GM19455 (cell line): ENCODE measurements around the gene FOCAD.

ENCODE experiments used
- ATAC-seq: cut with Tn5 transposase; IDR thresholded peaks from one replicate; pipeline ENCODE4 v1.9.1; 2021; ENCODE audit not compliant: unreplicated experiment

The FOCAD gene

DNA sequence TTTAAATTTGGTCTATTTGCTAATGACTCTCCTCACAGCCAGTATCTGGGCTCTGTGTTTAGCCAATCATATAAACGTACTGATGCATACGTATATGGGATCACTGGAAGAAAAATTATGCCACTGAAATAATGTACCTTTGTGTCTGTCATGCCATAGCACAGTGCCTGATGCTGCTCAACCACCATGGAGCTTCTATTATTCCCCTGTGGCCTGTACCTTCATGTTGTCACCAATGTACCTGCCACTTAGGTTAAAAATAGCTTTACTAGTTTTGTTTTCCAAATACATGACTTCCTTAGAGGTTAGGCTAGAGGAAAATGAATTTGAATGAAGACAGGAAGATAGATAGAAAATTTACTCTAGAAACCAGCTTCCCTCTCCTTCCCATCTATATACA lies 312.8 kb downstream of the FOCAD start:
- no peak for ATAC-seq

DNA sequence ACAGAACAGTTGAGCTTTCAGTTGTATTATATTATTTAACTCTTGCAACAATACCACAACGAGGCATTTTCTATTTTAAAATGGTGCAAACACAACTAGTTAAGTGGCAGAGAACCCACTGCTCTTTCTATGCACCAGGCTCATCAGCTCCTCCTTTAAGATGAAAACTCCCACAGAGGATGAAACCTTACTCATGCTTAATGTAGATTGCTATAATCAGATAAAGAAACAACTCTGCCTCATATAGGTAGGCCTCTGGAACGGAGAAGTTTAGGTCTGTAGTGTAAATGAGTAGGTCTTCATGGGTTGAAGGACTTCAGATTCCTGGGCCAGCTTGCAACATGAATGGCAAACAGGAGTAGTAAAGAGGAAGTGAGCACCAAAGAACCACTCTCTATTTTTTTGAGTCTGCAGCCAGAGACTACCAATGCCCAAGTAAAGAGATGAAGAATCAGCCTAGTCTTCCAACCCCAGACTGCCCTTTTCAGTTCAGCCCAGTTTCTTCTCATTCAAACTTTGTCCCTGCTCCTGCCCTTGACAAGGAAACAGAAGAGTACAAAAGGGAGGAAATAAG lies 313.5 kb downstream of the FOCAD start:
- ATAC-seq: peak; percentile 79

DNA sequence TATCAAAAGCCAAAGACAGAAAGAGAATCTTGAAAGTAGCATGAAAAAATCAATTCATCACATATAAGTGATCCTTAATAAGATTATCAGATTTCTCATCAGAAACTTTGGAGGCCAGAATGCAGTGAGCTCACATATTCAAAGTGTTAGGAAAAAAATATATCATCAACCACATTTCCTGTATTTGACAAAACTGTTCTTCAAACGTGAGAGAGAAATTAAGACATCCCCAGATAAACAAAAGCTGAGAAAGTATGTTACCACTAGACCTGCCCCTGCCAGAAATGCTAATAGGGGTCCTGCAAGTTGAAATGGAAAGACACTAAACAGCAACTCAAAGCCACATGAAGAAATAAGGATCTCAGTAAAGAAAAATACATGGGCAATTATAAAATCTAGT lies 317.5 kb downstream of the FOCAD start:
- ATAC-seq: no peak

- ATAC-seq: no peak
Observed at GRCh38 chr9:21002040-21002439, 318.0 kb downstream of the FOCAD start.

DNA sequence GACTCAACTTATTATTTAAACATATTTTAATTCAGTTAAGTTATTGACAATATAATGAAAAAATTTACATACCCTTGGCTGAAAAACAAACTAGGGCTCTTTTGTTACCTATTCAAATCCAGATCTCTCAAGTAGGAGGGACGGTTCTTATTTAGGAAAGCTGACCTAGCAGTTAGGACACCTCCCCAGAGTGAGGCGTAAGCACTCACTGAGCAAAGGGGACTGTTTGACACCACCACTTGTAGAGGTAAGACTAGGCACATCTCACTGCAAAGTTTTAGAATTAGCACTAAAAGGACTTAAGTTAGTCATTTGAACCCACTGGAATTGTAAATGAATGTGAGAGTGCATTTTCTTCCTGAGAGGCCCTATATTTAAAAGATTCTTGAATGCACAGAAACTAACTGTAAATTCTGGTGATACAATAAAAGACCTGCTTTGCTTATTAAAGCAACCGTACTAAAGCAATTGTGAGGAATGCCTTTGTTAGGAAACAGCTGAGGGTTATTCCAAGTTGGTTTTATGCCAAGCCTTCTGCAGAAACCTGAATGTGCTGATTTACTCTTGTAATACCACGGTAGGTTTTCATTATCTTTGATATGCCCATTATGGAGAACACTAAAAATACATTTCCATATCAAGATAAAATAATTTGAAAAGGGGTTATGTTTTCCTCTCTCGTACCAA lies 331.2 kb downstream of the FOCAD start:
- no peak for ATAC-seq

DNA sequence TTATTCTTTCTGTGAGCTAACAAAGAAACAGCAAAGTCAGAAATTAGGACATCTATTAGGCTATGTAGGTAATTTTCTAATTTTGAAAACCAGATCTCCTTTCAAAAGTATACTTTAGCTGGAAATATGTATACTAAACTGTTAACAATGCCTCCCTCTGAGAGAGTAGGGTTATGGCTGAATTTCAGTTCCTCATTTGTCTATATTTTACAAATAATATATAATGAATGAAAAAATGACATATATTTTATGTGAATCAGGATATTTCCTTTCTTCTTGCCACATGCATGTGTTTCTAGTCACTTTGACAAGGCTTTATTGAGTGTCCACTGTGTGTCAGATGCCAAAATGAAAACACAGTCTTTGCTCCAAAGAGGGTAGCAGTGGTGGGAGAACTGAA lies 331.9 kb downstream of the FOCAD start:
- no peak for ATAC-seq

- no peak for ATAC-seq
Observed at GRCh38 chr9:21016701-21017491, 332.8 kb downstream of the FOCAD start.

- no peak for ATAC-seq
Observed at GRCh38 chr9:21018177-21018576, 334.1 kb downstream of the FOCAD start.

DNA sequence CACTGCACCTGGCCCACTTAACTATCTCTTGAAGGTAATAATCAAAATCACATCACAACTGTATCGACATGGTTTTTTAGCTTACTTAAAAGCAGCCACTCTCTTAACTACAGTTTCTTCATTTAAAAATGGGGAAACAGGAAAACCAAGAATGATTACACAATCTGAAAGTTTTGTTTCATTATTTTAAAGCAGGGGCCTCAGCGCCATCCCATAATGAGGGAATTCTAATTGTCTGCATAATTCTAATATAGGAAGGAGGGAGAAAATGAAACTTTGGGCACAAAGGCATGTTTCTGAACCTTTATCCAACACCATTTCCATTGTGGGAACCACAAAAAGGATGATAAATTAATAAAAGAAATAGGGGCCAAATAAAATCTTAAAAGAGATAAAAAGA lies 339.8 kb downstream of the FOCAD start:
- ATAC-seq: no peak

- no peak for ATAC-seq
Observed at GRCh38 chr9:21027295-21027694, 343.2 kb downstream of the FOCAD start.

DNA sequence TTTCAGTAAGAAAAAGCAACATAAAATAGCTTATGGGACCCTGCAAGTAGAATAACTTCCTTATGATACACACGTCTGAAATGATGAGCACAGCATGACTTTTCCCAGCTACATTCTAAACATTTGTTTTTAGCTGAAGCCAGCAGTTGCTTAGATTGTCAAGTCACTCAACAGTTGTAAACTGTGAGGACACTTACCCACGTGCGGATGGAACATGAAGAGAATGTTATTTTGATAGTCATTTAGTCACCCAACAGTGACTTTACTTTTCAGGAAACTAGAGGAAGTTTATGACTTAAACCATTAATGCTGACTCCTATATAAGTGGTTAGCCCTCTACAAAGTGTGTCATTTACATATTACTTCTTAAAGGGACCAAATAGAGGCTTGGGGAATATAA lies 344.4 kb downstream of the FOCAD start:
- no peak for ATAC-seq

DNA sequence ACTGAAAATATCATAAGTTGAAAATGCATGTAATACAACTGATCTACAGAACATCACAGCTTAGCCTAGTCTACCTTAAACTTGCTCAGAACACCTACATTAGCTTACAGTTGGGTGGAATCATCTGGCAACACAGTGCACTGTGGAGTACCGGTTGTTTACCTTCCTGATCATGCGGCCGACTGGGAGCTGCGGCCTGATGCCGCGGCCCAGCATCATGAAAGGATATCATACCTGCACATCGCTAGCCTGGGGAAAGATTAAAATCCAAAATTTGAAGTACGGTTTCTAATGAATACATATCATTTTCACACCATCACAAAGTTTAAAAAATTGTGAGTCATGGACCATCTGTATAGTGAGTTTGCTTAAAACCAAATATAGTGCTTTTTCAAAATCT lies 345.6 kb downstream of the FOCAD start:
- no peak for ATAC-seq

DNA sequence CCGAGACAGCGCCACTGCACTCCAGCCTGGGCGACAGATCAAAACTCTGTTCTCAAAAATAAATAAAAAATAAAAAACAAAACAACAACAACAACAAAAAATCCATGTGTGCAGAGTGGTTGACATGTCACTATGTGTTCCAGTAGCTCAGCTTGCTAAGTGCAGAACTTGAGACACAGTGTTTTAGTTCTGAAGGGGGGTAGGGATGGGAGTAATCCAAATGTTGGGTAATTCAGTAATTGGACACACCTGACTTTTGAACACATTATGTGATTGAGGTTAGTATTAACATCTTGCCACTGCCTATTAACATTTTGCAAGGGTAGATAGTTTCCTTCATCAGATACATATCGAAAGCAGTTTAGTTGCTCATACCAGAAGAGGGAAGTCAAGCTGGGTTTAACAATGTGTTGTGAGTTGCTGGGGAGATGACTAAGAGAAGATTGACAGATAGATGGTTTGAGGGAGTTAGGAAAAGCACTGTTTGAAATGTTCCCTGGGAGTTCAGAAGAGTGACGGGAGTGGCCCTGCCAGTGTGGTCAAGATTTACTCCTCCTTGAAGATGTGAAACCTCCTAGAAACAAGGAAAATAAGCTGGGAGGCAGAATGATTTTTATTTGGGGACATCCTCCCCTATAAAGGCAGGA lies 346.5 kb downstream of the FOCAD start:
- ATAC-seq: peak; percentile 59

GRCh38 chr9:21031091-21031807 lies 347.2 kb downstream of the FOCAD start, which contains the start of gene HACD4:
Gene HACD4 (minus strand): TSS chr9:21031640. CDS start chr9:21031590, 50 bp downstream.
- peak; percentile 86 for ATAC-seq

GRCh38 chr9:21031808-21032183 lies 347.7 kb downstream of the FOCAD start:
- ATAC-seq: no peak

DNA sequence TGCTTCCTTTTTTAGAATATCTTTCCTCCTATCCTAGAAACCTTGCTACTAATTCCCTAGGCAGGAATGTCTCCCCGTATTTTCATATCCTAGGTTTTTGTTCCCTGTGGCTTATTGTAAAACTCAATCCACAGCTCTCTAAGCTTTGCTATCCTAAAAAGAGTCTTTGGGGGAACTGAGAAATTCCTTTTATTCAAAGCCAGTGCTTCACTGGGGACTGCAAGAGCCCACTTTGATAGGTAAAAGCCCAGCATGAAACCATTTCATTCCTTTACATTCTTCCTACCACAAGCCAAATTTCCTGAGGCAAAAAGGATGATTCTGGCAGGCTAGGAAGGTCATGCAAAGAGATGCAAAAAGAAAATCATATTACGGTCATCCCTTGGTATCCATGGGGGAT lies 353.2 kb downstream of the FOCAD start:
- ATAC-seq: no peak

GRCh38 chr9:21039302-21039701 lies 355.2 kb downstream of the FOCAD start:
- ATAC-seq: no peak

DNA sequence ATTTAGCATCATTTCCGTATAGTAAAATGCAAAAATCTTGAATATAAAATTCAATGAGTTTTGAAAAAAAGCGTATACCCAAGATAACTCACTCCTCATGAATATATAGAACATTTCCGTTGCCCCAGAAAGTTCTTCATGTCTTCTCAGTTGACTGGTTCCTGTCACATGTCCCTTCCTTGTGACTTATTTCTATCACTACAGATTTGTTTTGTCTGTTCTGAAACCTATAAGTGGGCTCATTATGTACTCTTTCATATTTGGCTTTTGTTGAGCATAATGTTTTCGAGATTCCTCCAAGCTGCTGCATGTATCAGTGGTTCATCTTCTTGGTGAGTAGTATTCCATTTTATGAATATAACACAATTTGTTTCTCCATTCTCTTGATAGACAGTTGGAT lies 358.4 kb downstream of the FOCAD start:
- no peak for ATAC-seq

GRCh38 chr9:21043841-21044240 lies 359.8 kb downstream of the FOCAD start:
- no peak for ATAC-seq
